ACHN (cell line): ENCODE data around the gene CASK.

ENCODE experiments used
- DNase-seq: peaks from one replicate; pipeline ENCODE4 v3.0.0-alpha.2; 2015
- in situ Hi-C: cut with HindIII; loops from 2 replicates; pipeline ENCODE4 v1.10.0; 2017; ENCODE audit warnings: low sequenced_read_pairs, low pct_ligation_motif_present, low pct_unique_long_range_greater_than_20kb

CASK gene, protein sequence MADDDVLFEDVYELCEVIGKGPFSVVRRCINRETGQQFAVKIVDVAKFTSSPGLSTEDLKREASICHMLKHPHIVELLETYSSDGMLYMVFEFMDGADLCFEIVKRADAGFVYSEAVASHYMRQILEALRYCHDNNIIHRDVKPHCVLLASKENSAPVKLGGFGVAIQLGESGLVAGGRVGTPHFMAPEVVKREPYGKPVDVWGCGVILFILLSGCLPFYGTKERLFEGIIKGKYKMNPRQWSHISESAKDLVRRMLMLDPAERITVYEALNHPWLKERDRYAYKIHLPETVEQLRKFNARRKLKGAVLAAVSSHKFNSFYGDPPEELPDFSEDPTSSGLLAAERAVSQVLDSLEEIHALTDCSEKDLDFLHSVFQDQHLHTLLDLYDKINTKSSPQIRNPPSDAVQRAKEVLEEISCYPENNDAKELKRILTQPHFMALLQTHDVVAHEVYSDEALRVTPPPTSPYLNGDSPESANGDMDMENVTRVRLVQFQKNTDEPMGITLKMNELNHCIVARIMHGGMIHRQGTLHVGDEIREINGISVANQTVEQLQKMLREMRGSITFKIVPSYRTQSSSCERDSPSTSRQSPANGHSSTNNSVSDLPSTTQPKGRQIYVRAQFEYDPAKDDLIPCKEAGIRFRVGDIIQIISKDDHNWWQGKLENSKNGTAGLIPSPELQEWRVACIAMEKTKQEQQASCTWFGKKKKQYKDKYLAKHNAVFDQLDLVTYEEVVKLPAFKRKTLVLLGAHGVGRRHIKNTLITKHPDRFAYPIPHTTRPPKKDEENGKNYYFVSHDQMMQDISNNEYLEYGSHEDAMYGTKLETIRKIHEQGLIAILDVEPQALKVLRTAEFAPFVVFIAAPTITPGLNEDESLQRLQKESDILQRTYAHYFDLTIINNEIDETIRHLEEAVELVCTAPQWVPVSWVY

DNA sequence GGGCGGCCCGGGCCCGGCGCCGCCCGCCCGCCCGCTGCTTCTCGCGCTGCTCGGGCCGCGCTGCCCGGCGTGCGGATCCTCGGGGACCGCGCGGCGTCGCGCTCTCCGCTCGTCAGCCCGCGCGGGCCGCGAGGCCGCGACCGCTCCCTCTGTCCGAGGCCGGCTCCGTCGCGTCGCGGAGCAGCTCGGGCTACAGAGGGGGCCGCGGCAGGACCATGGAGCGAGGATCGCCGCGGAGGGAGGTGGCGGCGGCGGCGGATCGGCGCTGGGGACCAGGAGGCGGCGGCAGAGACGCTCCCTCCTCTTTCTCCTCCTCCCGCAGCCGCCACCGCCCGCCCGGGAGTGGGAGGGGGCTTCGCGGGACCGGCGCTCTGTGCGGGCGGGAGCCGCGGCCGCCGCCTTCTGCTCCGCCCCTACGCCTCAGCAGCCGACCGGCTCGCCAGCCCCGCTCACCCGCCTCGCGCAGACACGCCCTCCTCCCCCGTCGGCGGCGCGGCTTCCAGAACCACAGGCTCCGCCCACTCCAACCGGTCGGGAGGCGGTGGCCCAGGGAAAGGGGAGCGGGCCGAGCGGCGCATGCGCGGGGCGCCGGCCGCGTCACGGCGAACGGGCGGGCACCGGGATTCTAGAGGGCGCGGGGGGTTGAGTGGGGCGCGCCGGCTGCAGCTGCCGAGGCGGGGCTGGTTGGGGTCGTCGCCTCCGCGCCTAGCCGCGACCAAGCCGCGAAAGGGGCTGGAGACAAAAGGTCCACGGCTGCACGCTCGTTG lies at the start of gene CASK:
CASK (minus strand) TSS at position 344 of the 767 bp plus-strand sequence. CDS start 566 bp downstream, outside the sequence.
- DNase-seq, result peak; percentile 85
- in situ Hi-C loops, result no loop called here

DNA sequence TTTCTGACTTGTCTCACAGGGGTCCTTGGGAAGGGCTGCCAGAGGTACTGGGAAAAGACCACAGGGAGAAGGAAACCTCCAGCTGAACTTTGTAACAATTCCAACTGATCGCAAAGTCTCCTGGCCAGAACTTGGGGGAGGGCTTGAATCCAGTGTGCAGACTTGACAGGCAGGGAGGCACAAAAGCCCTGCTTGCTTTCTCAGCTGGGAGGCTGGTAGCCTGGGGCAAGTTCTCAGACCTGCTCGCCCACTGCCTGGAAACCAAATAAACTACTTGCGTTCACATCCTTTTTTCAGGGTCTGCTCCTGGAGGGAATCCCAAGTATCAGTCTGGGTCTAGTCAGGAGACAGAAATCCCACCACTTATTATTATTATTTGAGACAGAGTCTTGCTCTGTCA lies 48.0 kb upstream of the CASK start:
- no peak for DNase-seq
- in situ Hi-C loops, result no loop called here

DNA sequence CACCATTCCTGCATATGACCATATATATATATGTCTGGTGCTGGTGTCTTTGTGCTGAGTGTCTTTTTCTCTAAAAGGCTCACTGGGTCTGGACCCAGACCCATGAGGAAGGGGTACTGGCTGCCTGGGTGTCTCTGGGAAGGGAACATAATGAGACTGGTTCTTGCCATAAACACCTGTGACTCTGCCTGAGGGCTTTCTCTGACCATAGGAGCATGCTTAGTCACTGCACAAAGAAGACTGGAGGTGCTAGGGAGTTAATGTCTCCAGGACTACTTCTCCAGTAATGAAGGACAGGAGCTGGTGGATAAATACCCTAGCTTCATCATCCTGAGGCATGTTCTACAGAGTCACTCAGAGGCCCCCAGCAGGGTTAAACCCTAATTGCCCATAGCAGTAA lies 47.1 kb upstream of the CASK start:
- in situ Hi-C loops, result no loop called here

DNA sequence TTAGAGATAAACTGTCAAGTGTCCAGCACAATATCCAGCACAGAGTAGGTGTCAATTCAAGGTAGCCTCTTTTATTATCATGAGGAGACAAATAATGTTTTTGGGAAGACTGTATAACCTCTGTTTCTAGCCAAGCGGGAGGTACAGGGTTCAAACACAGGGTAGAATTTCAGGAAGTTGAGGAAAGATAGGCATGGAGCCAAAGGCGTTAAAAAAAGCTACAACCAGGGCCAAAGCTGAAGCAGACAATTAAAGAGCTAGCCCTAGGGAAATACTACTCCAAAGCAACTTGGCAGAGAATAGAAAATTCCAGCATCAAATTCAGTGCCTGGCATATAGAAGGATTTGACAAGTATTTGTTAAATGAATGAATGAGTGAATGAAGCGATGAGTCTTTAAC lies 40.0 kb upstream of the CASK start:
- in situ Hi-C loops, result no loop called here
- DNase-seq, result no peak

More for the DNA sequence above, 47.1 kb upstream of the CASK start:
- no peak for DNase-seq

DNA sequence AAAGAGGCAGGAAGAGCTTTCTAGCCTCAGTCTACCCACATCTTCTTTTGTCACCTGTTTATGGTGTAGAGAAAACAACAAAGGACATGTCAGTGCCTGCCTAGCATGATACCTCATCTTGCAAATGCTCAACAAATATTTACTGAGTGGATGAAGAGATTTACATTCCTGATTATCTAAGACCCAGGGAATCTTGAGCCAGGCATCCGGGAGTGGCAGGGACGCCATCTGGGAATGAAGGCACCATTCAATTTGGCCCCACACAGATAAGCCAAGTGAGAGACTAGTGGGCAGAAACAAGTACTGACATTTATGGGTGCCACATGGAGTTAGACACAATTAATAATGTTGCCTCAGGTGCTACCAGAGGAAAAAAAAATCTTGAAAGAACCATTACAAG lies 36.8 kb upstream of the CASK start:
- DNase-seq, result no peak
- in situ Hi-C loops, result no loop called here

DNA sequence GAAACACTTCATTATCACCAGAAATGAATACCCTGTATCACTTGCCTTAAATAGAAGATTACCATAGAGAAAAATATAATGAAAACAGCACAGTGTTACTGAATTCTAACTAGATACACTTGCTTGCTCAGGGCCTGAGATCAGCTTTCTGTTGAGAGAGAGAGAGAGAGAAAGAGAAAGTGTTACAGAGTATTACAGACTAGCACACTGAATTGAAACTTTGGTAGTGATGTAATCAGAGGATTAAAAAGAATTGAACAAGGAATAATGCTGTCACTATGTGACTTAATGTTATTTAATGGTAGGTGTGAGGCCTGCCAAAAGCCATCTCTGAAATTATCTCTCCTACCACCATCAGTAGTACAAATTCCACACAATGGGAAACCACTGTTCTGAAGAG lies 35.5 kb upstream of the CASK start:
- no peak for DNase-seq
- in situ Hi-C loops, result no loop called here

DNA sequence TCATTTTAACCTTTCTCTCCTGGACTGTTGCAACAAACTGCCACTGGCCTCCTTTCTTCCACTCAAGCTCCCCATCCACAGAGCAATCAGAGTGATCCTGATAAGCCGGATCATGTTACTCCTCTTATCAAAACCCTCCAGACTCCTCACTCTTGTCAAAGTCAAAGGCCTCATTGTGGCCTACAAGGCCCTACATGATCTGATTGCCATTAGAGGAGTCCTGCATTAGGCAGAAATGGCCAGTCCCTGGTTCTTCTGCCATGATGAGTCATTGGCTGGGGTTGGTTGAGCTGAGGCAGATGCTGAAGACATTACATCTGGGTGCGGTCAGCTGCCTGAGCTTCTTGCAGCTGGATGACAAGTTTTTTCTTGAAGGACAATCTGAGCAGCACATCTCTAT lies 32.7 kb upstream of the CASK start:
- in situ Hi-C loops, result no loop called here
- DNase-seq, result no peak

DNA sequence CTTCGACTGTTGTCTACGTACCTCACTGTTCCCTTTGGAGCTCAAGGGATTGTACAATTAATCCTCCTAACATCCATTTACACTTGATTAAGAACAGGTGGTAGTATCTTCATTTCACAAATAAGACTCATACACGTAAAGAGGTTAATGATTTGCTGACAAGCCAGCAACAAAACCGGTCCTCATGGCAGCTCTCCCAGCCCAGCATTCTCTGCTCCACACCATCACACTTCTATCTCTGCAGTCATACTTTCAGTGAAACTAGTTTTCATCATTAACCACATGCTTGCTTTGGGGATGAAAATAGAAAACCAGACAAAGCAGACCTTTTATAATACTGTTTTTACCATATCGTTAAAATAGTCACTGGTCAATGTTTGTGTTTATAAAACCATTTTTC lies 28.7 kb upstream of the CASK start:
- no peak for DNase-seq
- in situ Hi-C loops, result no loop called here

DNA sequence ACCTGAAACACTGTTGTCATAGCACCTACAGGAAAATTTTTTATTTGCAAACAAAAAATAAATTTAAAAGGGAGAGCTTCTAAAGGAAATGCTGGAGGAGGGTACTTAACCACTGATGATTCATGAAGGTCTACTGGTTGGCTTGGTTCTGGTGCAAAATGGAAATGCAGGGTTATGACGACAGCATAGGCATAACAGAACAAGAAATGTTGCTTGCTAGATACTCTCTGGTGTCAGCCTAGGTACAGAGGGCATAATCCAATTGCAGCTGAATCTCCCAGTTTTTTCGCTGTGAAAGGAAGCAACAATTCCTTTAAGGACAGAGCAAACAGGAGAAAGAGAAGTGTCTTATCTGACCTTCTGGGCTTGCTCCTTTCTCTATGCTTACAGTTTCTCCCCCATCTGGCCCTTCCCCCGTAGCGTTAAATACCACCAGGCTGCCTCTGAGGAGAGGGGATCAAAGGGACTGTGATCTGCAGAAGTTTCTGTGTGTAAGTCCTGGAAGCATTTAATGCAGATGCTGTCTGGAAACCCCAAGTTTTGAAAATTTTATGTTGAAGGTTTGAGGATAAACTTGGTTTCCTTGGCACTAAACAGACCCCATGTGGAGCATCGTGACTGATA lies 23.7 kb upstream of the CASK start:
- no peak for DNase-seq
- in situ Hi-C loops, result no loop called here

DNA sequence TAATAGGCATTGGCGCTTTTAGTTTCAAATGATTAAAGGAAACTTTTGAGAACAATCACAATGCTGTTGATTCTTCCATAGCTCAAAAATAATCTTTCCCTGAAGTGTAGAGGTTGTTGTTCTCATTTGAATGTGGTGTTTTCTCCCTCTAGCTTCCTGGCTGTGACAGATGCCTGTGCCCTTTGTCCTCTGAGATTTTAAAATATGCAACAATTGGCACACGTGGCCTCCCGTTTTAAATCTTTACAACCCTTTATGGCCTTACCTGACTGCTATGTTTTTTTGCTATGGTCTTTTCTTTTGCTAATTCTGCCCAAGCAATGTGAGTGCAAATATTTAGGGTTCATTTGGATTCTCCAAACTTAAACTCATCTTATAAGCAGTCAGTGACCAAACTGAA lies 22.9 kb upstream of the CASK start:
- in situ Hi-C loops, result no loop called here
- DNase-seq, result no peak

DNA sequence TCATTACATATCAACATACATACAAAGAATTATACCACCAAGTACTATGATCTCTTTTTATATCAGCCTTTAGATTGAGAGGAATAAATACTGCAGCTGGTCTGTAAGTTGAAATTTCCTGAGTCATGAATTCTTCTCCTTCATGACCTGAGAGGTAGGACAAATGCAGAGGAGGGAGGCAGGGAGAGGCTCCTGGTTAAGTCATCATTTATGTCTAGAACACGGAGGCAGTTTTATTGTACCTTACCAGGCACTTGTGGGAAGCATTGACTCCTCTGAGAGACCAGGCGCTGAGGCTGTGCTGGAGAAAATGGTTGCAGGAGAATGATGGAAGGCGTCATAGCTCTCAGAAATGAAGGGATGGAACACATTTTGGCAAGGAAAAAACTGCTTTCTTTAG lies 12.5 kb upstream of the CASK start:
- in situ Hi-C loops, result no loop called here
- DNase-seq, result no peak

DNA sequence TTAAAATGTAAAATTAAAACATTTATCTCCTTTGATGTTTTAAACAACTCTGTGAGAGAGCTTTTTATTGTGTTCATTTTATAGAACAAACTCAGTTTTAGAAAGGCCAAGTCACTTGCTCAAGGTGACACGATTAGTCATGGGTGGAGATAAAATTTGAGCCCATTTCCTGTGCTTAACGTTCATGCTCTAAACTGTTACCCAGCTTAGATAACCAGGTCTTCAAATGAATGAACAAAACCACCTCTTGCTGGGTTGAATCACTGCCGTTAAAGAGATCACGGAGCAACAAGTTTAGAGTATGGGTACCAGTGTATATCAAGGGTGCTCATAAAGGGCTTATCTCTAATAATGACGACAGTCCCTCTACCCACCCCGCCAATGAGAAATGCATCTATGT lies 10.2 kb upstream of the CASK start:
- in situ Hi-C loops, result no loop called here

DNA sequence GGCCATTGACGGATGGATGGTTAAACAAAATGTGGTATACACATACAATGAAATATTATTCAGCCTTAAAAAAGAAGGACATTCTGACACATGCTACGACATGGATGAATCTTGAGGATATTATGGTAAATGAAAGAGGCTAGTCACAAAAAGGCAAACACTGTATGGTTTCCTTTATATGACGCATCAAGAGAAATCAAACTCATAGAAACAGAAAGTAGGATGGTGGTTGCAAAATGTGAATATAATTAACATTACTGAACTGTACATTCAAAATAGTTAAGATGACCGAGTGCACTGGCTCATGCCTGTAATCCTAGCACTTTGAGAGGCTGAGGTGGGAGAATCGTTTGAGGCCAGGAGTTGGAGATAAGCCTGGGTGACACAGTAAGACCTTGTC lies 9.5 kb upstream of the CASK start:
- in situ Hi-C loops, result no loop called here
- DNase-seq, result no peak

More for the DNA sequence above, 10.2 kb upstream of the CASK start:
- DNase-seq, result no peak

DNA sequence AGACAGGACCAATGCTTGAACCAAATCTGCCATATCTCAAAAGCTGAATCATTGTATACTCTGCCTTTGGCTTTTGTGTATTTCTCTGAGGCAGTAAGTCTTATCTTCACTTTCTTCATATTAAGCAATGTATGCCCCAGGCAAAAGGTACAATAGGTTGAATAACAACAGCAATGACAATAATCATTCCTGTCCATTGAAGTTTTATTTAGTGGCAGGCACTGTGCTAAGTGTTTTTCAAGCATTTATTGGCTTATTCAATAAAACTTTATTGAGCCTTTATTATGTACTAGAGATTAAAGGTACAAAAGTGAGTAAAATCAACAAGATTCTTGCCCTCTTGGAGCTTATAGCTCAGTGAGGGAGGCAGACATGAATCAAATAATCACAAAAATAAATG lies 8.2 kb upstream of the CASK start:
- no peak for DNase-seq
- in situ Hi-C loops, result no loop called here

DNA sequence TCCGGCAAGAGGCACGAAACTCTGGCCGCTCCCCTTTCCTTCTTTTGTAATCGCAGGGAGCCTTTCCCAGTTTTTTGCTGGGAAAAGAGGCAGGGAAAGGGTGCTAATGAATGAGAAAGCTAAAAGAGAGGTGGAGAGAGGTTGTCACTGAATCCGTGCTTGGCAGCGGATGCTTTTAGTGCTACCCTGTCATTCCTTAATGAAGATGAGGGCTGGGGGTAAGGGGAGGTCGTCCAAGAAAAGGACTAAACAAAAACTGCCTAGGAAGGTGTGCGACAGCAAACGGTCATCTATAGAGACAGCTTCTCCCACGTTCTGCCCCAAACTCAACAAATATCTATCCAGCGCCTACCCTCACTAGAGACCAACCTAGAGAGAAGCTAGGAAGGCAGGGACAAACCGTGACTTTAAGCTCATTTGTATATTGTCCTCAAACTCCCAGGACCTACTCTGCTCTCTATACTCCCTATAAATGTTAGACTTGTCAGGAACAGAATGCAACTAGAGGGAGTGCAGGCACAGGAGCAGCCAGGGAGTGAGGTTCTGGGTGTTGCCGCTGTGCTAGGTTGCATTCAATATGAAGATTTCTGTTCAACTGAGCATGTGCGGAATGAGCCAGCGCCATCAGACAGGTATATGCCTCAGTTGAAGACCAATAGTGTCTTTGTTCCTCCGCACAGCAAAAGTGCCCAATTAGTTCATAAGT lies 777 bp upstream of the CASK start:
- in situ Hi-C loops, result no loop called here
- DNase-seq, result peak; percentile 43

DNA sequence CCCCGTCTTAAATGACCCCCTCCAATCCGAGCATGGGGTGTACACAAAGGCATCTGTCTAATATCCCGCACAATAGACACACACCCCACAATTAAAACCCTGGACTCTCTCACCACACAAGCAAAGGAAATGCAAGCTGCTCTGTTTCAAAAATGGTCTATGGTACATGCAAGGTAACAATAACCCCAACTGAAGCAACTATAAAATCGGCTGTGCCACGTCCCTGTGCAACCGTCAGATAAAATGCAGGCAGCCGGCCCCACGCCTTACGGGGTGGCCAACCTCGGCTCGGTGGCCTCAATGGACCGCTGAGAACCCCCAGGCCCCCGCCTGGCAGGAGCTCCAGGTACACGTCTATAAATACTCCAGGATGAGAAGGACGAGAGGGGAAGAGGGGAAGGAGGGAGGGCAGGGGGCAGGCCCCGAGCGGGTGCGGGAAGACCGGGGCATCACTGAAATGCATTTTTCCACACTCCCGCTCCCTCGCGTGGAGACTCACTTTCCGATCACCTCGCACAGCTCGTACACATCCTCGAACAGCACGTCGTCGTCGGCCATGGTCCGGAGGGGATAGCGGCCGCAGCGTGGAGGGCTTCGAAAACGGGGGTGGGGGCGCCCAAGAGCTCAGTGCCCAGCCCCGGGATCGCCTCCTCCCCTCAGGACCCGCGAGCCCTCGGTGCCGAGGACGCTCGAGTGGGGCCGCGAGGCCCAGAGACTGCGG lies 763 bp downstream of the CASK start:
- DNase-seq, result peak; percentile 14
- in situ Hi-C loops, result no loop called here
